ENCODE measurements around the gene MICB. TPM values are rescaled to one million over a fixed set of nuclear protein-coding genes. Genes with fewer than 3 reads are reported as not detected.

MICB gene
- polyA plus RNA-seq (6.0 to 18.1 TPM (median 8.6 TPM) in 3 replicates), polyA minus RNA-seq (8.9 to 25.9 TPM (median 9.9 TPM) in 3 replicates)
- 0.69 TPM for polyA plus RNA-seq (2011; ENCODE audit: low read depth)
- polyA plus RNA-seq (2011; cell fraction: cytosol; rRNA removed), result 6.2 and 8.3 TPM in 2 replicates
- 7.2 and 7.6 TPM in 2 replicates for polyA plus RNA-seq (2011; cell fraction: nucleus; rRNA removed)
- 1.4 and 10.3 TPM in 2 replicates for polyA plus RNA-seq (2012; ENCODE audit: low replicate concordance)
- polyA minus RNA-seq (2011; cell fraction: cytosol; rRNA and poly(A)+ RNA removed), result 10.2 TPM
- polyA minus RNA-seq (2011; cell fraction: nucleus; rRNA and poly(A)+ RNA removed), result 3.2 and 7.9 TPM in 2 replicates

- Histone ChIP-seq H3K36me3 (ENCODE audit: control insufficient read depth in 2 of 2, extremely low read depth in 1 of 2, insufficient read depth in 2 of 2, low read length in 2 of 2) (no peaks in the 10 kb centered on the region), H3K27ac (ENCODE audit: control insufficient read depth, insufficient read depth, low read length) (peak within 1 kb of the TSS; percentile 66), H3K9me1 (ENCODE audit: control insufficient read depth, extremely low read depth, insufficient read depth, low read length) (no peaks in the 10 kb centered on the region), H2AFZ (ENCODE audit: control insufficient read depth, low read length) (peak within 1 kb of the TSS; percentile 91), H3K79me2 (ENCODE audit: control insufficient read depth, insufficient read depth, low read length) (peaks cover 16% of the 10 kb centered on the region), H4K20me1 (ENCODE audit: control insufficient read depth, extremely low read depth, insufficient read depth, low read length) (no peaks in the 10 kb centered on the region), H3K4me3 (ENCODE audit: control insufficient read depth in 2 of 3, extremely low read depth in 1 of 3, insufficient read depth in 2 of 3, low read depth in 1 of 3, low read length in 3 of 3) (peak within 1 kb of the TSS; percentile 48 to 78 (median 76)), H3K4me1 (ENCODE audit: control insufficient read depth, extremely low read depth, insufficient read depth, low read length) (peaks cover 20% of the 10 kb centered on the region), H3K4me2 (ENCODE audit: control insufficient read depth, extremely low read depth, insufficient read depth, low read depth, low read length) (peak within 1 kb of the TSS; percentile 83), H3K9me3 (ENCODE audit: control insufficient read depth, low read depth, low read length) (no peaks in the 10 kb centered on the region), H3K27me3 (ENCODE audit: control insufficient read depth, extremely low read depth, insufficient read depth, low read length) (no peaks in the 10 kb centered on the region), H3K9ac (ENCODE audit: control insufficient read depth, extremely low read depth, insufficient read depth, low read length) (peak within 1 kb of the TSS; percentile 69)
- dilution Hi-C loops (cut with MboI; ENCODE audit: extremely low pct_ligation_motif_present, low sequenced_read_pairs), result no loop called here
- no peak for FAIRE-seq
- peak; percentile 46 for DNase-seq (ENCODE audit: low read depth, low spot score)
- TF ChIP-seq EZH2 (IDR thresholded peaks at IDR 0.05; ENCODE audit: low read length) (no peak), CTCF (optimal IDR thresholded peaks at IDR 0.05 in 1 of 3, IDR thresholded peaks at IDR 0.05 in 1 of 3, conservative IDR thresholded peaks at IDR 0.05 in 1 of 3; ENCODE audit: extremely low read depth in 1 of 3, insufficient read depth in 2 of 3, low read length in 3 of 3) (no peak)
Measured at GRCh38 chr6:31497531-31498476, at the start of gene MICB. TSS of gene MICB (plus strand) at chr6:31498145. CDS start at chr6:31498194, 49 bp downstream.

- no peak overlapping the region for H2AFZ ChIP-seq (ENCODE audit: control insufficient read depth, low read length)
- no peak for TF ChIP-seq CTCF (optimal IDR thresholded peaks at IDR 0.05 in 1 of 3, IDR thresholded peaks at IDR 0.05 in 1 of 3, conservative IDR thresholded peaks at IDR 0.05 in 1 of 3; ENCODE audit: extremely low read depth in 1 of 3, insufficient read depth in 2 of 3, low read length in 3 of 3)
- no peak for TF ChIP-seq EZH2 (IDR thresholded peaks at IDR 0.05; ENCODE audit: low read length)
- H3K79me2 ChIP-seq (ENCODE audit: control insufficient read depth, insufficient read depth, low read length), result no peaks in the 10 kb centered on the region
Measured at GRCh38 chr6:31450751-31451150, 47.2 kb upstream of the MICB start.

More at GRCh38 chr6:31450751-31451150, 47.2 kb upstream of the MICB start:
- Histone ChIP-seq H3K36me3 (ENCODE audit: control insufficient read depth in 2 of 2, extremely low read depth in 1 of 2, insufficient read depth in 2 of 2, low read length in 2 of 2) (no peaks in the 10 kb centered on the region), H3K4me3 (ENCODE audit: control insufficient read depth in 2 of 3, extremely low read depth in 1 of 3, insufficient read depth in 2 of 3, low read depth in 1 of 3, low read length in 3 of 3) (no peak overlapping the region), H3K9me1 (ENCODE audit: control insufficient read depth, extremely low read depth, insufficient read depth, low read length) (no peaks in the 10 kb centered on the region), H3K4me2 (ENCODE audit: control insufficient read depth, extremely low read depth, insufficient read depth, low read depth, low read length) (no peak overlapping the region), H3K27ac (ENCODE audit: control insufficient read depth, insufficient read depth, low read length) (no peak overlapping the region), H3K9me3 (ENCODE audit: control insufficient read depth, low read depth, low read length) (no peaks in the 10 kb centered on the region), H3K4me1 (ENCODE audit: control insufficient read depth, extremely low read depth, insufficient read depth, low read length) (no peaks in the 10 kb centered on the region), H3K27me3 (ENCODE audit: control insufficient read depth, extremely low read depth, insufficient read depth, low read length) (peaks cover 7% of the 10 kb centered on the region), H3K9ac (ENCODE audit: control insufficient read depth, extremely low read depth, insufficient read depth, low read length) (no peak overlapping the region), H4K20me1 (ENCODE audit: control insufficient read depth, extremely low read depth, insufficient read depth, low read length) (no peaks in the 10 kb centered on the region)
- DNase-seq (ENCODE audit: low read depth, low spot score) (no peak), FAIRE-seq (no peak)
- dilution Hi-C loops (cut with MboI; ENCODE audit: extremely low pct_ligation_motif_present, low sequenced_read_pairs), result no loop called here

All from keratinocyte (primary cell).